HepG2 (cell line): ENCODE data around the gene SNX30. TPM values are rescaled to one million over a fixed set of nuclear protein-coding genes. Genes with fewer than 3 reads are reported as not detected.

Experiments
- AHR ChIP-seq: IDR thresholded peaks from 2 replicates; pipeline ENCODE4 v1.6.1; 2018; ENCODE audit warnings: missing genetic modification reagents, missing compliant biosample characterization
- ATM ChIP-seq: fragments of 450-650 bp; IDR thresholded peaks from 2 replicates; pipeline ENCODE4 v1.7.1; 2017; ENCODE audit warnings: mild to moderate bottlenecking, borderline replicate concordance
- CREM ChIP-seq, 2 experiments: sonication (generic) in 1 of 2; formaldehyde crosslinking in 1 of 2; IDR thresholded peaks; 2 replicates each; pipeline versions ENCODE4 v1.4.0 to v1.6.1; 2016 to 2020; ENCODE audit warnings: antibody characterized with exemption in 1 of 2, mild to moderate bottlenecking in 1 of 2, missing genetic modification reagents in 1 of 2
- DNMT1 ChIP-seq: sonication (generic); formaldehyde crosslinking; IDR thresholded peaks from 2 replicates; pipeline ENCODE4 v1.5.1; 2020; ENCODE audit warnings: mild to moderate bottlenecking, missing genetic modification reagents
- HMG20B ChIP-seq: conservative IDR thresholded peaks from 2 replicates; pipeline ENCODE4 v1.6.1; 2016; ENCODE audit warnings: missing genetic modification reagents, missing compliant biosample characterization
- HNF4G ChIP-seq, 2 experiments: sonication (generic) in 1 of 2; formaldehyde crosslinking in 1 of 2; IDR thresholded peaks; 2 replicates each; pipeline versions ENCODE4 v1.4.0 to v1.6.1; 2011 to 2020; ENCODE audit warnings: borderline replicate concordance in 2 of 2, low read depth in 2 of 2, mild to moderate bottlenecking in 2 of 2, low read length in 1 of 2, missing genetic modification reagents in 1 of 2, moderate library complexity in 1 of 2
- KAT8 ChIP-seq: IDR thresholded peaks from 2 replicates; pipeline ENCODE4 v1.6.1; 2016; ENCODE audit warnings: missing genetic modification reagents, missing compliant biosample characterization
- KLF13 ChIP-seq: sonication (generic); formaldehyde crosslinking; IDR thresholded peaks from 2 replicates; pipeline ENCODE4 v1.4.0; 2020; ENCODE audit warnings: mild to moderate bottlenecking, missing genetic modification reagents
- KMT2B ChIP-seq: IDR thresholded peaks from 2 replicates; pipeline ENCODE4 v1.6.1; 2016; ENCODE audit warnings: missing genetic modification reagents, missing compliant biosample characterization
- LBX2 ChIP-seq: sonication (generic); formaldehyde crosslinking; IDR thresholded peaks from 2 replicates; pipeline ENCODE4 v1.5.0; 2020; ENCODE audit warnings: missing genetic modification reagents, mild to moderate bottlenecking, borderline replicate concordance
- MZF1 ChIP-seq: sonication (generic); formaldehyde crosslinking; IDR thresholded peaks from 2 replicates; pipeline ENCODE4 v1.8.1; 2023; ENCODE audit warnings: mild to moderate bottlenecking, missing genetic modification reagents, borderline replicate concordance
- NFKB2 ChIP-seq: sonication (generic); formaldehyde crosslinking; IDR thresholded peaks from 2 replicates; pipeline ENCODE4 v1.4.0; 2020; ENCODE audit warnings: missing genetic modification reagents, borderline replicate concordance
- NR2F2 ChIP-seq: IDR thresholded peaks from 2 replicates; pipeline ENCODE4 v1.6.1; 2012; ENCODE audit warnings: low read depth, inconsistent platforms, borderline replicate concordance
- PCBP1 ChIP-seq: fragments of 200-400 bp; formaldehyde crosslinking; IDR thresholded peaks from 2 replicates; pipeline ENCODE4 v1.6.1; 2017; ENCODE audit warnings: mild to moderate bottlenecking, low read depth, low read length, borderline replicate concordance
- RXRA ChIP-seq: sonication (generic); formaldehyde crosslinking; IDR thresholded peaks from 2 replicates; pipeline ENCODE4 v1.5.1; 2020; ENCODE audit warnings: missing genetic modification reagents
- SNAI1 ChIP-seq: sonication (generic); formaldehyde crosslinking; IDR thresholded peaks from 2 replicates; pipeline ENCODE4 v1.5.0; 2020; ENCODE audit warnings: mild to moderate bottlenecking, missing genetic modification reagents, borderline replicate concordance
- ZBTB38 ChIP-seq: sonication (generic); formaldehyde crosslinking; IDR thresholded peaks from 2 replicates; pipeline ENCODE4 v1.5.1; 2020; ENCODE audit warnings: mild to moderate bottlenecking, missing genetic modification reagents
- ZNF510 ChIP-seq: sonication (generic); formaldehyde crosslinking; IDR thresholded peaks from 2 replicates; pipeline ENCODE4 v1.4.0; 2020; ENCODE audit warnings: low read depth, mild to moderate bottlenecking, missing genetic modification reagents
- ZNF777 ChIP-seq: sonication (generic); formaldehyde crosslinking; IDR thresholded peaks from 2 replicates; pipeline ENCODE4 v1.4.0; 2020; ENCODE audit warnings: missing genetic modification reagents
- ZNF782 ChIP-seq: sonication (generic); formaldehyde crosslinking; IDR thresholded peaks from 2 replicates; pipeline ENCODE4 v1.4.0; 2020; ENCODE audit warnings: missing genetic modification reagents, mild to moderate bottlenecking, borderline replicate concordance
- polyA plus RNA-seq, 8 experiments: library from polyadenylated mRNA; depleted of rRNA in 3 of 8; stranded (reverse) in 7 of 8; unstranded in 1 of 8; fragments of >200 nt; fragmentation: Illumina TruSeq in 4 of 8; extraction: Trizol in 4 of 8; gene quantifications; 2 replicates each; pipeline versions ENCODE4 v1.2.1 to v1.2.3, GENCODE V29; 2011 to 2016; ENCODE audit warnings: low read depth in 4 of 8, missing spikeins in 1 of 8, mixed read lengths in 1 of 8; ENCODE audit not compliant: insufficient read depth in 1 of 8
- total RNA-seq, 5 experiments: library from RNA; depleted of rRNA; stranded (reverse); fragments of >200 nt; fragmentation: Illumina TruSeq; extraction: Trizol; gene quantifications; 2 replicates each; pipeline ENCODE4 v1.2.3, GENCODE V29; 2016; ENCODE audit warnings: low read depth in 1 of 5
- TF ChIP-seq, protein P1 (sequence below): IDR thresholded peaks from 2 replicates; pipeline ENCODE4 v1.6.1; 2018; ENCODE audit warnings: missing genetic modification reagents
- TF ChIP-seq, protein P2 (sequence below): IDR thresholded peaks from 2 replicates; pipeline ENCODE4 v1.6.1; 2016; ENCODE audit warnings: low read depth, missing genetic modification reagents, missing compliant biosample characterization

The SNX30 gene
- total and polyA plus RNA-seq, 2 of the 13 experiments (the other 11 are each of a cell fraction or from before 2014, with no cell fraction given), result 4.4 to 12.4 TPM

GRCh38 chr9:112764837-112765236 lies 14.3 kb downstream of the SNX30 start (continued):
- TF ChIP-seq DNMT1 (CRISPR knock-in tag) (no peak), ZNF510 (CRISPR knock-in tag) (no peak), RXRA (CRISPR knock-in tag) (peak; percentile 80), MZF1 (no peak), ZBTB38 (CRISPR knock-in tag) (no peak), HNF4G (IDR thresholded peaks at IDR 0.05; ENCODE audit: borderline replicate concordance, low read depth, low read length) (peak; percentile 4; the same call in 1 of the 2 replicates), HNF4G (CRISPR knock-in tag; IDR thresholded peaks at IDR 0.05; ENCODE audit: borderline replicate concordance, low read depth) (no peak), SNAI1 (no peak), HMG20B (CRISPR knock-in tag) (no peak), KAT8 (CRISPR knock-in tag) (peak; percentile 65; the same call in 1 of the 2 replicates), PCBP1 (no peak), LBX2 (no peak), KMT2B (CRISPR knock-in tag) (no peak; the same call in 1 of the 2 replicates), KLF13 (CRISPR knock-in tag) (no peak), NR2F2 (peak; percentile 47; the same call in 1 of the 2 replicates), ATM (no peak), ZNF777 (CRISPR knock-in tag) (peak; percentile 89), ZNF782 (CRISPR knock-in tag) (no peak), AHR (CRISPR knock-in tag) (no peak), CREM (IDR thresholded peaks at IDR 0.05) (no peak), CREM (CRISPR knock-in tag; IDR thresholded peaks at IDR 0.05) (no peak), NFKB2 (CRISPR knock-in tag) (peak; percentile 57; the same call in 1 of the 2 replicates)
- TF ChIP-seq, protein P1, sequence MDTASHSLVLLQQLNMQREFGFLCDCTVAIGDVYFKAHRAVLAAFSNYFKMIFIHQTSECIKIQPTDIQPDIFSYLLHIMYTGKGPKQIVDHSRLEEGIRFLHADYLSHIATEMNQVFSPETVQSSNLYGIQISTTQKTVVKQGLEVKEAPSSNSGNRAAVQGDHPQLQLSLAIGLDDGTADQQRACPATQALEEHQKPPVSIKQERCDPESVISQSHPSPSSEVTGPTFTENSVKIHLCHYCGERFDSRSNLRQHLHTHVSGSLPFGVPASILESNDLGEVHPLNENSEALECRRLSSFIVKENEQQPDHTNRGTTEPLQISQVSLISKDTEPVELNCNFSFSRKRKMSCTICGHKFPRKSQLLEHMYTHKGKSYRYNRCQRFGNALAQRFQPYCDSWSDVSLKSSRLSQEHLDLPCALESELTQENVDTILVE (CRISPR knock-in tag), result no peak
- TF ChIP-seq, protein P2, sequence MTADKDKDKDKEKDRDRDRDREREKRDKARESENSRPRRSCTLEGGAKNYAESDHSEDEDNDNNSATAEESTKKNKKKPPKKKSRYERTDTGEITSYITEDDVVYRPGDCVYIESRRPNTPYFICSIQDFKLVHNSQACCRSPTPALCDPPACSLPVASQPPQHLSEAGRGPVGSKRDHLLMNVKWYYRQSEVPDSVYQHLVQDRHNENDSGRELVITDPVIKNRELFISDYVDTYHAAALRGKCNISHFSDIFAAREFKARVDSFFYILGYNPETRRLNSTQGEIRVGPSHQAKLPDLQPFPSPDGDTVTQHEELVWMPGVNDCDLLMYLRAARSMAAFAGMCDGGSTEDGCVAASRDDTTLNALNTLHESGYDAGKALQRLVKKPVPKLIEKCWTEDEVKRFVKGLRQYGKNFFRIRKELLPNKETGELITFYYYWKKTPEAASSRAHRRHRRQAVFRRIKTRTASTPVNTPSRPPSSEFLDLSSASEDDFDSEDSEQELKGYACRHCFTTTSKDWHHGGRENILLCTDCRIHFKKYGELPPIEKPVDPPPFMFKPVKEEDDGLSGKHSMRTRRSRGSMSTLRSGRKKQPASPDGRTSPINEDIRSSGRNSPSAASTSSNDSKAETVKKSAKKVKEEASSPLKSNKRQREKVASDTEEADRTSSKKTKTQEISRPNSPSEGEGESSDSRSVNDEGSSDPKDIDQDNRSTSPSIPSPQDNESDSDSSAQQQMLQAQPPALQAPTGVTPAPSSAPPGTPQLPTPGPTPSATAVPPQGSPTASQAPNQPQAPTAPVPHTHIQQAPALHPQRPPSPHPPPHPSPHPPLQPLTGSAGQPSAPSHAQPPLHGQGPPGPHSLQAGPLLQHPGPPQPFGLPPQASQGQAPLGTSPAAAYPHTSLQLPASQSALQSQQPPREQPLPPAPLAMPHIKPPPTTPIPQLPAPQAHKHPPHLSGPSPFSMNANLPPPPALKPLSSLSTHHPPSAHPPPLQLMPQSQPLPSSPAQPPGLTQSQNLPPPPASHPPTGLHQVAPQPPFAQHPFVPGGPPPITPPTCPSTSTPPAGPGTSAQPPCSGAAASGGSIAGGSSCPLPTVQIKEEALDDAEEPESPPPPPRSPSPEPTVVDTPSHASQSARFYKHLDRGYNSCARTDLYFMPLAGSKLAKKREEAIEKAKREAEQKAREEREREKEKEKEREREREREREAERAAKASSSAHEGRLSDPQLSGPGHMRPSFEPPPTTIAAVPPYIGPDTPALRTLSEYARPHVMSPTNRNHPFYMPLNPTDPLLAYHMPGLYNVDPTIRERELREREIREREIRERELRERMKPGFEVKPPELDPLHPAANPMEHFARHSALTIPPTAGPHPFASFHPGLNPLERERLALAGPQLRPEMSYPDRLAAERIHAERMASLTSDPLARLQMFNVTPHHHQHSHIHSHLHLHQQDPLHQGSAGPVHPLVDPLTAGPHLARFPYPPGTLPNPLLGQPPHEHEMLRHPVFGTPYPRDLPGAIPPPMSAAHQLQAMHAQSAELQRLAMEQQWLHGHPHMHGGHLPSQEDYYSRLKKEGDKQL (CRISPR knock-in tag), result no peak
